GM19463 (cell line): ENCODE measurements around the gene LYRM4.
"Not testable (repeated sequence)": the region's sequence is repeated elsewhere in the genome, so short reads cannot be mapped to it uniquely, and the experiment has no call there.

ENCODE experiments used
- ATAC-seq: cut with Tn5 transposase; IDR thresholded peaks from one replicate; pipeline ENCODE4 v1.9.1; 2021; ENCODE audit warnings: mild to moderate bottlenecking, moderate library complexity; ENCODE audit not compliant: unreplicated experiment

LYRM4 gene

GRCh38 chr6:5084781-5085647 is 175.7 kb downstream of the LYRM4 start, which contains the start of gene PPP1R3G:
TSS of gene PPP1R3G (plus strand) at chr6:5085341. CDS start at chr6:5085486, 145 bp downstream.
- ATAC-seq = peak; percentile 50

GRCh38 chr6:5084360-5084780 is 176.4 kb downstream of the LYRM4 start:
- ATAC-seq = peak; percentile 41

- ATAC-seq = peak; percentile 30
Observed at GRCh38 chr6:5083813-5084359, 176.9 kb downstream of the LYRM4 start.

GRCh38 chr6:5083307-5083583 is 177.5 kb downstream of the LYRM4 start:
- no peak for ATAC-seq

GRCh38 chr6:5082487-5083306 is 178.1 kb downstream of the LYRM4 start:
- ATAC-seq = no peak

GRCh38 chr6:5081955-5082354 is 178.8 kb downstream of the LYRM4 start:
- ATAC-seq = no peak

GRCh38 chr6:5081182-5081581 is 179.6 kb downstream of the LYRM4 start:
- ATAC-seq = no peak

GRCh38 chr6:5080574-5080973 is 180.2 kb downstream of the LYRM4 start:
- no peak for ATAC-seq

GRCh38 chr6:5079692-5080091 is 181.1 kb downstream of the LYRM4 start:
- ATAC-seq = no peak

GRCh38 chr6:5078121-5078669 is 182.6 kb downstream of the LYRM4 start:
- no peak for ATAC-seq

- ATAC-seq = no peak
Observed at GRCh38 chr6:5076931-5077330, 183.8 kb downstream of the LYRM4 start.

- no peak for ATAC-seq
Observed at GRCh38 chr6:5073992-5074391, 186.8 kb downstream of the LYRM4 start.

GRCh38 chr6:5072440-5072839 is 188.3 kb downstream of the LYRM4 start:
- no peak for ATAC-seq

- ATAC-seq = no peak
Observed at GRCh38 chr6:5071216-5071615, 189.5 kb downstream of the LYRM4 start.

- no peak for ATAC-seq
Observed at GRCh38 chr6:5068153-5068751, 192.5 kb downstream of the LYRM4 start.

GRCh38 chr6:5067305-5067704 is 193.4 kb downstream of the LYRM4 start:
- ATAC-seq = no peak

- ATAC-seq = no peak
Observed at GRCh38 chr6:5066456-5067093, 194.2 kb downstream of the LYRM4 start.

GRCh38 chr6:5063617-5064016 is 197.1 kb downstream of the LYRM4 start:
- ATAC-seq = no peak

- ATAC-seq = no peak
Observed at GRCh38 chr6:5061152-5061551, 199.6 kb downstream of the LYRM4 start.

GRCh38 chr6:5060439-5060838 is 200.3 kb downstream of the LYRM4 start:
- not testable (repeated sequence) for ATAC-seq
